K562 (cell line): ENCODE results near the gene BTG2. TPM values are rescaled to one million over a fixed set of nuclear protein-coding genes. Genes with fewer than 3 reads are reported as not detected.

Experiments
- FOXM1 ChIP-seq, 2 experiments: fragments of 450-650 bp in 1 of 2; sonication (generic) in 1 of 2; formaldehyde crosslinking in 1 of 2; IDR thresholded peaks; 2 replicates each; pipeline versions ENCODE4 v1.6.1 to v1.9.0; 2017 to 2022; ENCODE audit warnings: low read depth in 2 of 2, mild to moderate bottlenecking in 2 of 2, missing genetic modification reagents in 1 of 2, moderate library complexity in 1 of 2
- NR2C1 ChIP-seq, 2 experiments: fragments of 450-650 bp; IDR thresholded peaks; 2 replicates each; pipeline ENCODE4 v1.6.1; 2017; ENCODE audit warnings: mild to moderate bottlenecking in 2 of 2, antibody characterized with exemption in 1 of 2, inconsistent platforms in 1 of 2, missing compliant biosample characterization in 1 of 2, missing genetic modification characterization in 1 of 2
- PYGO2 ChIP-seq: fragments of 450-650 bp; IDR thresholded peaks from 2 replicates; pipeline ENCODE4 v1.6.1; 2016; ENCODE audit warnings: mild to moderate bottlenecking, missing genetic modification characterization, moderate library complexity, missing compliant biosample characterization
- SMARCA5 ChIP-seq: fragments of 450-650 bp; IDR thresholded peaks from 2 replicates; pipeline ENCODE4 v1.6.1; 2016
- ZNF766 ChIP-seq: fragments of 200-800 bp; sonication (Bioruptor generic); conservative IDR thresholded peaks from 2 replicates; pipeline ENCODE4 v1.6.1; 2016; ENCODE audit warnings: missing genetic modification characterization, missing compliant biosample characterization
- polyA plus RNA-seq, 8 experiments: library from polyadenylated mRNA; depleted of rRNA in 4 of 8; stranded (reverse) in 5 of 8; unstranded in 3 of 8; fragments of >200 nt; fragmentation: Nextera tagmentation in 2 of 8; fragmentation: Illumina TruSeq in 1 of 8; extraction: Ambion mirVana in 2 of 8; extraction: Trizol in 1 of 8; gene quantifications; 2 replicates each; pipeline versions ENCODE4 v1.2.1 to v1.2.3, GENCODE V29; 2011 to 2014; ENCODE audit warnings: inconsistent platforms in 1 of 8, missing spikeins in 1 of 8
- total RNA-seq, 7 experiments: library from RNA; depleted of rRNA in 6 of 7; stranded (reverse); fragments of >200 nt in 6 of 7; fragmentation: Illumina TruSeq in 2 of 7; extraction: Trizol in 2 of 7; gene quantifications; 2 replicates each; pipeline versions ENCODE4 v1.2.1 to v1.2.3, GENCODE V29; 2011 to 2021; ENCODE audit warnings: low replicate concordance in 1 of 7
- TF ChIP-seq, protein P1 (sequence below), 2 experiments: fragments of 450-650 bp; IDR thresholded peaks; 2 replicates each; pipeline ENCODE4 v1.6.1; 2016
- TF ChIP-seq, protein P2 (sequence below): fragments of 250-450 bp; sonication (Bioruptor Pico); IDR thresholded peaks from 2 replicates; pipeline ENCODE4 v1.4.0; 2020; ENCODE audit warnings: borderline replicate concordance

BTG2 gene
- total and polyA plus RNA-seq, 9 of the 15 experiments (the other 6 are each of a cell fraction or from before 2014, with no cell fraction given): 2.3 to 41.9 (median 8.7) TPM

DNA sequence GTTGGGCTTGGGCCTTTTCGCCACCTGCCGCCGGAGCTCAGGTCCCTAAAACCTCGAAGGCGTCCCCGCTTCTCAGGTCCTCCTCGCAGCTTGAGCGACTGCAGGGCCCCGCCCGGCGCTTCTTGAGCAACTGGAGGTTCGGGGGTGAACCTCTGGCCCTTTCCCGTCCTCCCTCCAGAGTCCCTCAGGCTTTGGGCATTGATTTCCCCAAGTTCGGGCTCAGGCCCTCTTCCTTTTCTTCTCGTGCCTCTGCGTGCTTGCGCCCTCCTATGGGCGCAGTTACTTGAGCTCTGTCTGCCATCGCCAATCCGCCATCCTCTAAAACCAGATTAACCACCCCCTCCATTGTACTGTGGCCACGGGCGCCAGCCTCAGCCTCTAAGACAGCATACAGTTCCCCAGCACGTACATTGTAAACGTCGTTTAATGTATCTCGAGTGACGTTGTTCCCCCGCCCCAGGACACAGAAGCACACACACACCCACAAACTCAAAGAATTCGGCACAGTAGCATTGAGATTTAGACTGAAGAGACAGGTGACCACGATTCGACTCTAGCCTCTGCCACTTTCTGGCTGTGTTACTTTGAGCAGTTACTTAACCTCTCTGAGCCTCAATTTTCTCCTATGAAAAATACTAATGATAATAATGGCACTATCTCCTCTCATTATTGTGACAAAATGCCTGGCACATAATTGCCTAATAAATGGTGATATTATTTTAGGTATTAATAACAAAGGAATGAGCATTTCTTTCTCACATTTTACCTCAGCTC lies 22.6 kb downstream of the BTG2 start (continued):
- TF ChIP-seq, protein P1, sequence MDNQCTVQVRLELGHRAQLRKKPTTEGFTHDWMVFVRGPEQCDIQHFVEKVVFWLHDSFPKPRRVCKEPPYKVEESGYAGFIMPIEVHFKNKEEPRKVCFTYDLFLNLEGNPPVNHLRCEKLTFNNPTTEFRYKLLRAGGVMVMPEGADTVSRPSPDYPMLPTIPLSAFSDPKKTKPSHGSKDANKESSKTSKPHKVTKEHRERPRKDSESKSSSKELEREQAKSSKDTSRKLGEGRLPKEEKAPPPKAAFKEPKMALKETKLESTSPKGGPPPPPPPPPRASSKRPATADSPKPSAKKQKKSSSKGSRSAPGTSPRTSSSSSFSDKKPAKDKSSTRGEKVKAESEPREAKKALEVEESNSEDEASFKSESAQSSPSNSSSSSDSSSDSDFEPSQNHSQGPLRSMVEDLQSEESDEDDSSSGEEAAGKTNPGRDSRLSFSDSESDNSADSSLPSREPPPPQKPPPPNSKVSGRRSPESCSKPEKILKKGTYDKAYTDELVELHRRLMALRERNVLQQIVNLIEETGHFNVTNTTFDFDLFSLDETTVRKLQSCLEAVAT (IDR thresholded peaks at IDR 0.05): 0 out of 4 replicates have a peak, but pooled peaks of 1 of the 2 experiments have one; percentile 36
- TF ChIP-seq, protein P2, sequence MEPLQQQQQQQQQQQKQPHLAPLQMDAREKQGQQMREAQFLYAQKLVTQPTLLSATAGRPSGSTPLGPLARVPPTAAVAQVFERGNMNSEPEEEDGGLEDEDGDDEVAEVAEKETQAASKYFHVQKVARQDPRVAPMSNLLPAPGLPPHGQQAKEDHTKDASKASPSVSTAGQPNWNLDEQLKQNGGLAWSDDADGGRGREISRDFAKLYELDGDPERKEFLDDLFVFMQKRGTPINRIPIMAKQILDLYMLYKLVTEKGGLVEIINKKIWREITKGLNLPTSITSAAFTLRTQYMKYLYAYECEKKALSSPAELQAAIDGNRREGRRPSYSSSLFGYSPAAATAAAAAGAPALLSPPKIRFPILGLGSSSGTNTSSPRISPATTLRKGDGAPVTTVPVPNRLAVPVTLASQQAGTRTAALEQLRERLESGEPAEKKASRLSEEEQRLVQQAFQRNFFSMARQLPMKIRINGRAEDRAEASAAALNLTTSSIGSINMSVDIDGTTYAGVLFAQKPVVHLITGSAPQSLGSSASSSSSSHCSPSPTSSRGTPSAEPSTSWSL (CRISPR knock-in tag): no peak
- TF ChIP-seq NR2C1 (IDR thresholded peaks at IDR 0.05) (no peak), NR2C1 (tag; IDR thresholded peaks at IDR 0.05) (no peak), ZNF766 (CRISPR knock-in tag) (0 out of 2 replicates have a peak, but pooled peaks have one; percentile 23), PYGO2 (tag) (no peak), FOXM1 (IDR thresholded peaks at IDR 0.05; ENCODE audit: low read depth) (no peak), FOXM1 (CRISPR knock-in tag; IDR thresholded peaks at IDR 0.05; ENCODE audit: low read depth) (no peak), SMARCA5 (peak; percentile 86; the same call in 1 of the 2 replicates)
